ENCODE results near the gene ZNF865. TPM values are rescaled to one million over a fixed set of nuclear protein-coding genes. Genes with fewer than 3 reads are reported as not detected.

The ZNF865 gene
- total RNA-seq, 1 donor from 2014 or later = 18.9 TPM

GRCh38 chr19:55598719-55599467 is 6.6 kb upstream of the ZNF865 start:
- Mint-ChIP-seq H3K9me3 (peaks cover 3% of the 10 kb centered on the region), H3K36me3 (ENCODE audit: low read depth) (peaks cover 39% of the 10 kb centered on the region), H3K4me1 (peaks cover 14% of the 10 kb centered on the region), H3K27ac (peak overlapping the region; percentile 99), H3K27me3 (no peaks in the 10 kb centered on the region), H3K4me3 (peak overlapping the region; percentile 99)
- ChIA-PET POLR2A (interaction anchor here (0.6 to 4.5 kb wide), 39 partner anchors 9 to 1484 kb away, joined by 3 to 53 read pairs (median 6); partner anchors contain the start of genes CCDC106, CNOT3, HSPBP1 and ISOC2), CTCF (interaction anchor here (0.9 to 1.7 kb wide), 5 partner anchors 33 to 211 kb away, joined by 3 to 7 read pairs (median 5); no protein-coding TSS in a partner anchor)
- TF ChIP-seq CTCF (IDR thresholded peaks at IDR 0.05) = no peak
- peak; percentile 95 for DNase-seq
- intact Hi-C loops (cut with micrococcal nuclease) = loop anchor here (1.0 to 2.0 kb wide), 9 partner anchors 12 to 260 kb away; partner anchors contain the start of genes KMT5C, RPL28, ZNF579 and ZNF628
- peak; percentile 76 for ATAC-seq (ENCODE audit: low read depth)

- ATAC-seq (ENCODE audit: low read depth) = peak; percentile 69
- Mint-ChIP-seq H3K27me3 (no peaks in the 10 kb centered on the region), H3K4me3 (peak within 1 kb of the TSS; percentile 99)
Measured at GRCh38 chr19:55599468-55599841, 6.0 kb upstream of the ZNF865 start, which contains the start of gene FIZ1. Gene FIZ1, minus strand, starts transcription at chr19:55599517. Its CDS starts 1,652 bp downstream, at chr19:55597865.

GRCh38 chr19:55599842-55600661 is 5.4 kb upstream of the ZNF865 start, which contains the start of gene ZNF524:
Gene ZNF524, plus strand, starts transcription at chr19:55600288. Its CDS starts 1,825 bp downstream, at chr19:55602113.
- peak; percentile 86 for DNase-seq
- peak; percentile 53 for ATAC-seq (ENCODE audit: low read depth)
- CTCF ChIA-PET = interaction anchor here (1.1 to 1.7 kb wide), 4 partner anchors 31 to 209 kb away, joined by 3 to 7 read pairs (median 6); no protein-coding TSS in a partner anchor
- Mint-ChIP-seq H3K9me3 (peaks cover 3% of the 10 kb centered on the region), H3K36me3 (ENCODE audit: low read depth) (peaks cover 35% of the 10 kb centered on the region), H3K27me3 (no peaks in the 10 kb centered on the region), H3K4me3 (peak within 1 kb of the TSS; percentile 99), H3K27ac (peak within 1 kb of the TSS; percentile 99), H3K4me1 (peaks cover 22% of the 10 kb centered on the region)
- POLR2A ChIA-PET = interaction anchor here (0.5 to 4.5 kb wide), 36 partner anchors 9 to 1485 kb away, joined by 3 to 53 read pairs (median 6); partner anchors contain the start of genes CCDC106, CNOT3, HSPBP1 and ISOC2
- intact Hi-C loops (cut with micrococcal nuclease) = loop anchor here (1.0 to 10.0 kb wide), 10 partner anchors 13 to 345 kb away; partner anchors contain the start of genes KMT5C, PPP6R1, RPL28 and ZNF579
- TF ChIP-seq CTCF (IDR thresholded peaks at IDR 0.05) = no peak

More at GRCh38 chr19:55599468-55599841, 6.0 kb upstream of the ZNF865 start, which contains the start of gene FIZ1:
- intact Hi-C loops (cut with micrococcal nuclease) = loop anchor here (1.0 to 2.0 kb wide), 9 partner anchors 12 to 260 kb away; partner anchors contain the start of genes KMT5C, RPL28, ZNF579 and ZNF628
- TF ChIP-seq CTCF (IDR thresholded peaks at IDR 0.05) = no peak
- Mint-ChIP-seq H3K4me1 (peaks cover 17% of the 10 kb centered on the region), H3K9me3 (peaks cover 3% of the 10 kb centered on the region), H3K36me3 (ENCODE audit: low read depth) (peaks cover 38% of the 10 kb centered on the region), H3K27ac (peak within 1 kb of the TSS; percentile 99)
- DNase-seq = peak; percentile 92
- CTCF ChIA-PET = interaction anchor here (1.1 to 1.7 kb wide), 4 partner anchors 32 to 210 kb away, joined by 3 to 7 read pairs (median 6); no protein-coding TSS in a partner anchor
- POLR2A ChIA-PET = interaction anchor here (0.7 to 4.5 kb wide), 37 partner anchors 10 to 1484 kb away, joined by 3 to 53 read pairs (median 6); partner anchors contain the start of genes CCDC106, CNOT3, HSPBP1 and ISOC2

- no peak for TF ChIP-seq CTCF (IDR thresholded peaks at IDR 0.05)
- Mint-ChIP-seq H3K36me3 (ENCODE audit: low read depth) (peaks cover 30% of the 10 kb centered on the region), H3K27ac (peak overlapping the region; percentile 79), H3K9me3 (peaks cover 2% of the 10 kb centered on the region), H3K4me1 (peaks cover 23% of the 10 kb centered on the region), H3K4me3 (peak overlapping the region; percentile 75), H3K27me3 (no peaks in the 10 kb centered on the region)
- DNase-seq (no peak), ATAC-seq (ENCODE audit: low read depth) (no peak)
- intact Hi-C loops (cut with micrococcal nuclease) = loop anchor here (10.0 kb wide), 1 partner anchor 346 kb away; the partner anchor contains the start of gene PPP6R1
- CTCF ChIA-PET = no interaction called here
- POLR2A ChIA-PET = interaction anchor here (0.5 to 4.5 kb wide), 8 partner anchors 15 to 792 kb away, joined by 3 to 45 read pairs (median 20); partner anchors contain the start of genes CCDC106, U2AF2 and ZNF628
Measured at GRCh38 chr19:55600662-55601028, 4.8 kb upstream of the ZNF865 start.
